ENCODE data around the gene CLEC20A.

The CLEC20A gene

DNA sequence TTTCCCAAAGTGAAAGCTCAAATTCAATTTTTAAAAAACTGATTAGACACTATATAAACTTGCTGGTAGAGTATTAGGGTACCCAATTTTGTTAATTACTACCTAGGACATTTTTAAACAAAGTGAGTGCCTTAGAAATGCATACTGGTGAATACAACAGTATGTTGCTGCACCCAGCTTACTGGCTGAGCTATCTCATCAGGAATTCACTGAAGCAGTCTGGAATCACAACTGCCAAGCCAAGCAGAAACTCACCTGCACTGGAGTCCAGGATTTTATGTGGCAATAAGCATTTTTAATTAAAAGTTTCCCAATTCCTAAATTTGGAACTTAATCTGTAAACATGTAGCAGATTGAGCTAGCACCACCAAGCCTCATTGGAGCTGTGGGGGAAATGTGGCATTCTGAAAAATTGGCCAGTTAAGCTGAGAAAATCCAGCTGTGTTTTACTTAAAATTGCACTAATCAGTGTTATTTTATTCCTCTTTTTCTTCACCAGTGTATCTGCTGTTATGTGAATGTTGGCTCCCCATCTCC, 61.8 kb downstream of the CLEC20A start:
- FAIRE-seq (no peak), DNase-seq (ENCODE audit: insufficient read length) (no peak)
- TF ChIP-seq POLR2AphosphoS5 (IDR thresholded peaks at IDR 0.05; ENCODE audit: low read depth, low read length), result no peak
- TF ChIP-seq TAF1 (IDR thresholded peaks at IDR 0.05; ENCODE audit: borderline replicate concordance, low read depth, low read length), result no peak
- no peak for TF ChIP-seq POLR2A (IDR thresholded peaks at IDR 0.05; ENCODE audit: low read depth, low read length)

- no peak for FAIRE-seq
- TF ChIP-seq POLR2AphosphoS5 (IDR thresholded peaks at IDR 0.05; ENCODE audit: low read depth, low read length), result no peak
- no peak for TF ChIP-seq POLR2A (IDR thresholded peaks at IDR 0.05; ENCODE audit: low read depth, low read length)
- no peak for TF ChIP-seq TAF1 (IDR thresholded peaks at IDR 0.05; ENCODE audit: borderline replicate concordance, low read depth, low read length)
- DNase-seq (ENCODE audit: insufficient read length), result no peak
These were observed 62.4 kb downstream of the CLEC20A start for GRCh38 chr1:178434360-178434759.

Data from GM12892 (cell line).